CD4-positive, CD25-positive, alpha-beta regulatory T cell (primary cell): Measurements from ENCODE around the gene ZBTB45. TPM values are rescaled to one million over a fixed set of nuclear protein-coding genes. Genes with fewer than 3 reads are reported as not detected.

ENCODE experiments used
- ATAC-seq, 2 donors: fragments of 150-1000 bp; cut with Tn5 transposase; one replicate each; pipeline ENCODE4 v1.10.0; 2021; ENCODE audit warnings: low read depth in 2 of 2, moderate number of reproducible peaks in 2 of 2, moderate library complexity in 1 of 2
- DNase-seq, 3 donors: peaks; one replicate each; pipeline versions ENCODE4 v3.0.0 to v3.0.0-alpha.2; 2012 to 2022; ENCODE audit warnings: mixed read lengths in 1 of 3
- H3K27ac ChIP-seq: one replicate; pipeline ENCODE4 v1.7.0; 2013; ENCODE audit warnings: mild to moderate bottlenecking, low read length; ENCODE audit not compliant: insufficient read depth, poor library complexity, severe bottlenecking
- H3K27me3 ChIP-seq: one replicate; pipeline ENCODE4 v1.7.0; 2013; ENCODE audit warnings: low read length; ENCODE audit not compliant: control insufficient read depth, insufficient read depth
- H3K36me3 ChIP-seq: one replicate; pipeline ENCODE4 v1.7.0; 2013; ENCODE audit warnings: mild to moderate bottlenecking, low read length, moderate library complexity; ENCODE audit not compliant: control insufficient read depth, insufficient read depth
- H3K4me1 ChIP-seq: 2 replicates; pipeline ENCODE4 v1.7.0; 2013; ENCODE audit warnings: mild to moderate bottlenecking, low read length; ENCODE audit not compliant: insufficient read depth, control insufficient read depth, poor library complexity, severe bottlenecking
- H3K4me3 ChIP-seq: one replicate; pipeline ENCODE4 v1.7.0; 2013; ENCODE audit warnings: low read depth, mild to moderate bottlenecking, low read length, moderate library complexity
- H3K9me3 ChIP-seq, 2 experiments: 1 replicate in 1 of 2; 2 replicates in 1 of 2; pipeline ENCODE4 v1.7.0; 2013; ENCODE audit warnings: low read length in 2 of 2, mild to moderate bottlenecking in 1 of 2, moderate library complexity in 1 of 2; ENCODE audit not compliant: control insufficient read depth in 2 of 2
- H3K27ac Mint-ChIP-seq, 3 donors: one replicate each; pipeline ENCODE4 v1.8.0; 2020 to 2022; ENCODE audit warnings: mild to moderate bottlenecking in 3 of 3, mixed read lengths in 3 of 3, moderate library complexity in 2 of 3
- H3K27me3 Mint-ChIP-seq: one replicate; pipeline ENCODE4 v1.8.0; 2022; ENCODE audit warnings: mild to moderate bottlenecking, mixed read lengths
- H3K36me3 Mint-ChIP-seq: one replicate; pipeline ENCODE4 v1.8.0; 2020; ENCODE audit warnings: mixed read lengths
- H3K4me1 Mint-ChIP-seq, 4 donors: one replicate each; pipeline ENCODE4 v1.8.0; 2020 to 2022; ENCODE audit warnings: mixed read lengths in 4 of 4, mild to moderate bottlenecking in 1 of 4
- H3K4me3 Mint-ChIP-seq, 4 donors: one replicate each; pipeline ENCODE4 v1.8.0; 2020 to 2022; ENCODE audit warnings: mild to moderate bottlenecking in 4 of 4, mixed read lengths in 4 of 4, moderate library complexity in 3 of 4
- H3K9me3 Mint-ChIP-seq, 7 donors: one replicate each; pipeline ENCODE4 v1.8.0; 2020 to 2022; ENCODE audit warnings: mixed read lengths in 7 of 7, mild to moderate bottlenecking in 3 of 7, moderate library complexity in 2 of 7
- polyA plus RNA-seq, 4 donors: library from polyadenylated mRNA; unstranded; fragments of 300-500 nt; fragmentation: Illumina TruSeq; gene quantifications; one replicate each; pipeline ENCODE4 v1.2.3, GENCODE V29; 2021
- total RNA-seq: library from RNA; stranded (reverse); gene quantifications from one replicate; pipeline ENCODE4 v1.2.3, GENCODE V29; 2022

The ZBTB45 gene
- total RNA-seq, result 8.0 TPM
- polyA plus RNA-seq, result 1 to 10 TPM; 4.2 to 5.7 (median 4.9) TPM

DNA sequence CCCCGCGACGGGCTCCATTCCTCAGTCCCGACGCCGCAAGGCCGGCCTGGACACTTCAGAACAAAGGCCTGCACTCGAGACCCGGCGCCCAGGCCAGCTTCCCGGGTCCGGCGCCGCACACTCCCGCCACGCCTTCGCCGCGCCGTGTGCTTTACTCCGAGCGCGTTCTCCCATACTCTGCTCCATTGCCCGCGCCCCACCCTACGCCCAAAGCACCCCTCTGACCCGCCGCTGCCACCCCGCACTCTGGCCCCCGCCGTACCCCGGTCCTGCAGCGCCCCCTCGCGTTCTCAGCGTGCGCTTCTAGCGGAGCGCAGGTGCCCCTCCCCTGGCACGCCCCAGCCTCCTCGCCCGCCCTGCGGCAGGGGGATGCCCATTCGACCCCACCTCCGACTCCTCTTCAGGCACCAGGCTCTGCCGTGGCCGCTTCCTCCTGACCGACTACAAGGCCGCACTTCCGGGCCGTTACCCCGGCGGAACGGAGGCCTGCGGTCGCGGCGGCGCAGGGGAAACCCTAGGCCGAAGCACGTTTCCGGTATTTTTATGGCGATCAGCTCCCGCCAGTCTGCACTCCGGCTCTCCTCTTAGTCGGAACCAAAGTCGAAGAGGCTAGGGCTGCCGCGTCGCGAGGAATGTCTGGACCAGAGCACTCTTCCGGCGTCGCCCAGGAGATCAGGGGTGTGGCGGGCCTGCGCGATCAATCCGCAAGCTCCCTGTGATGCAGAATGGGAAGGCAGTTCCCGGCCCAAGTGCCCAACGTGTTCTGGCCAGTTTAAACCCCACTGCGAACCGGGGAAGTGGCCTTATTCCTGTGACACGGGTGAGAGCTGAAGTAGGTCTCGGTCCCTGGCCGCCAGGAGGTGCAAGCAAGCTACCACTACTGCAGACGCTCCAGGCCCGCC is at the start of gene ZBTB45:
ZBTB45 (minus strand) TSS at position 456 of the 902 bp plus-strand sequence. CDS start 2,137 bp downstream, outside the sequence.
- H3K4me3 ChIP-seq, result peak within 1 kb of the TSS; percentile 65

DNA sequence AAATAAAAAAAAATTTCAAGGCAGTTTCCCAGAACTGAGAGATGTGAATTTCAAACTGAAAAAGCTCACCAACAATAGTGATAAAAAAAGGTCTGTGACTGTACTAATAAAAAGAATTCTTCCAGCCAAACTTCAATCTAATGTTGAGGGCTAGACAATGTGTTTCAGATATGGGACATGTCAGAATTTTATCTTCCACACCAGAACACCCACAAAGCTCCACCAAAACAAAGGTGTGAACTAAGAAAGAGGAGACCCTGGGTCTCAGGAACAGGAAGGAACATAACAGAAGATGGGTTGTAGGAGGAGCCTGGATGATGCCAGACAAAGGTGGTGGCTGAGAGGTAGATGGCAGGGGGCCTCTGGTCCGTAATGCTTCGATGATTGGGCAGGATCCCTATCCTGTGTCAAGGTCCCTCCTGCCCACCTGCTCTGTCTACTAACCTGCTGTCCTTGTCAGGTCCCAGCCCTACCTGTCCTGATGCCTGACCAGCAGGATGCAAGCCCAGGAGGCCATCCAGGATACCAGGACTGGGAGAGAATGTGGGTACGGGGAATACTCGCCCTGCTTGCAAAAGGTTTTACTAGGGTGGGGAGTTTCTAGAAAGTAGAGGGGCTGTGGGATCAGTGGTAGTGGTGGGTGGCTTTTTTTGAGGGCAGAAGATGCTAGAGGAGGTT is 49.0 kb upstream of the ZBTB45 start:
- peak overlapping the region in 2 of 3 donors; percentile 71 to 76 for H3K27ac Mint-ChIP-seq

More for the DNA sequence above, at the start of gene ZBTB45:
- Histone ChIP-seq H3K9me3 (no peaks in the 10 kb centered on the region), H3K36me3 (peaks cover 4% of the 10 kb centered on the region), H3K27ac (peak within 1 kb of the TSS; percentile 87), H3K27me3 (no peaks in the 10 kb centered on the region), H3K4me1 (peaks cover 22% of the 10 kb centered on the region)
- no peaks in the 10 kb centered on the region for H3K27me3 Mint-ChIP-seq
- peak; percentile 78 to 96 (median 88) for DNase-seq
- ATAC-seq, result peak; percentile 86 to 88
- peak within 1 kb of the TSS; percentile 95 to 99 (median 97) for H3K4me3 Mint-ChIP-seq
- peaks cover 0 to 1% (median 0%) of the 10 kb centered on the region in 7 donors for H3K9me3 Mint-ChIP-seq
- H3K36me3 Mint-ChIP-seq, result no peaks in the 10 kb centered on the region
- H3K4me1 Mint-ChIP-seq, result peaks cover 7 to 48% (median 25%) of the 10 kb centered on the region in 4 donors
- peak within 1 kb of the TSS; percentile 95 to 99 (median 99) for H3K27ac Mint-ChIP-seq

DNA sequence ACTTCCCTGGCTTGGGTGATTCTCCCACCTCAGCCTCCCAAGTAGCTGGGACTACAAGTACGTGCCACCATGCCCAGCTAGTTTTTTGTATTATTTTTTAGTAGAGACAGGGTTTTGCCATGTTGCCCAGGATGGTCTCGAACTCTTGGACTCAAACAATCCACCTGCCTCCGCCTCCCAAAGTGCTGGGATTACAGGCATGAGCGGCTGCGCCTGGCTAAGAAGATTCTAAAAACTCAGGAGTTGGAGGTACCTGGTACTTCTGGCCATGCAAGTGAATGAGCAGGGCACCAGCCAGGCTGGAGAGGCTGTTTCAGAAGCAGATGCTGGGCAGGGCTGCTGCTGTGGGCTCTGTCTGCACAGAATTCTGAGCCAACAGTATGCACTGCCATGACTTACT is 47.4 kb upstream of the ZBTB45 start:
- H3K4me1 Mint-ChIP-seq, result peaks cover 0 to 25% (median 15%) of the 10 kb centered on the region in 4 donors
- peaks cover 8% of the 10 kb centered on the region for H3K36me3 Mint-ChIP-seq
- no peak overlapping the region for H3K27ac Mint-ChIP-seq
- no peaks in the 10 kb centered on the region for H3K9me3 ChIP-seq
- peaks cover 0 to 5% (median 0%) of the 10 kb centered on the region in 7 donors for H3K9me3 Mint-ChIP-seq
- H3K27me3 ChIP-seq, result no peaks in the 10 kb centered on the region
- H3K27me3 Mint-ChIP-seq, result no peaks in the 10 kb centered on the region
- H3K4me1 ChIP-seq, result peaks cover 22% of the 10 kb centered on the region
- ATAC-seq, result no peak
- no peak overlapping the region for H3K27ac ChIP-seq
- no peak overlapping the region for H3K4me3 ChIP-seq
- DNase-seq, result no peak
- no peaks in the 10 kb centered on the region for H3K36me3 ChIP-seq
- H3K4me3 Mint-ChIP-seq, result no peak overlapping the region

More for the DNA sequence above, 49.0 kb upstream of the ZBTB45 start:
- Histone ChIP-seq H3K4me3 (no peak overlapping the region), H3K27me3 (no peaks in the 10 kb centered on the region), H3K4me1 (peaks cover 13% of the 10 kb centered on the region), H3K9me3 (no peaks in the 10 kb centered on the region), H3K36me3 (no peaks in the 10 kb centered on the region), H3K27ac (no peak overlapping the region)
- DNase-seq, result peak in 1 of 3 donors; percentile 0
- Mint-ChIP-seq H3K4me3 (peak overlapping the region in 2 of 4 donors; percentile 43 to 49), H3K9me3 (peaks cover 0 to 2% (median 0%) of the 10 kb centered on the region in 7 donors), H3K36me3 (peaks cover 8% of the 10 kb centered on the region), H3K27me3 (peaks cover 8% of the 10 kb centered on the region), H3K4me1 (peaks cover 0 to 28% (median 22%) of the 10 kb centered on the region in 4 donors)
- no peak for ATAC-seq

DNA sequence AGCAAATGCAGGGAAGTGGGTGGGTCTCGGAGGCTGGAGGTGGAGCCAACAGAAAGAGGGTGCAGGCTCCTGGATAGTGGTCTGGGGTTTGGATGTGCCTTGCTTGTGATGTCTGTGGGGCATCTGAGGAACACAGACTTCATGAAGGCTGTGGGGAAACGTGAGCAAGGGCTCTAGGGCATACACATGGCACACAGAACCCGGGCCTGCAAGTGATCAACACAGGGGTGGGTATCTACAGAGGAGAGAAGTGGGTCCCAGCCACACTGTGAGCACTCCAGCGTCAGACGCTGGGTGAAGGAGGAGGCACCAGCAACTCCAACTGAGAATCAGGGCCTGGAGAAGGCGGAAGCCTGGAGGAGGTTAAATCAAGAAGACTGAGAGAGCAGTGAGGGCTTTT is 44.2 kb upstream of the ZBTB45 start:
- Mint-ChIP-seq H3K27ac (peak overlapping the region in 1 of 3 donors; percentile 64), H3K27me3 (no peaks in the 10 kb centered on the region), H3K4me1 (peaks cover 0 to 47% (median 25%) of the 10 kb centered on the region in 4 donors), H3K4me3 (peak overlapping the region; percentile 62 to 97 (median 80)), H3K9me3 (peaks cover 0 to 5% (median 0%) of the 10 kb centered on the region in 7 donors), H3K36me3 (peaks cover 11% of the 10 kb centered on the region)
- no peak for DNase-seq
- Histone ChIP-seq H3K27ac (no peak overlapping the region), H3K9me3 (no peaks in the 10 kb centered on the region), H3K4me1 (peaks cover 39% of the 10 kb centered on the region), H3K27me3 (no peaks in the 10 kb centered on the region), H3K36me3 (no peaks in the 10 kb centered on the region), H3K4me3 (no peak overlapping the region)
- ATAC-seq, result no peak

DNA sequence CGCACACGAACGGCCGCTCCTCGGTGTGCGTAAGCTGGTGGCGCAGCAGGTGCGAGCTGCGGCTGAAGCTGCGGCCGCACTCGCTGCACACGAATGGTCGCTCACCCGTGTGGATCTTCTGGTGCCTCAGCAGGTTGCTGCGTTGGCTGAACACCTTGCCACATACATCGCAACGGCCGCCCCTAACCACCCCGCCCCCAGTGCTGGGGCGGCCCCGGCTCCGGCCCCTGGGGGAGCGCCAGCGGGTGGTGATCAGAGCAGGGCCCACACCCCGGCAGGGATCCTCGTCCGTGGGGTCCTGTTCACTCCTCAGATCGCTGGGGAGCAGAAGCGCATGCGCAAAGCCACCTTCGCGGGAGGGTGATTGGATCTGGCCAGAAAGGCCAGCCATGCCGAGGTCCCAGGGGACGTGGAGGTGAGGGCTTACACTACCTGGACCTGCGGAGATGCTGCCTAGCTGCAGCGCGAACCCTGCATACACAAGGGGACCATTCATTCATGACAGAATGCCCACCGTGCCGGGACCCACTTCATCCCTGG is 43.5 kb upstream of the ZBTB45 start:
- Mint-ChIP-seq H3K27me3 (no peaks in the 10 kb centered on the region), H3K4me1 (peaks cover 0 to 47% (median 27%) of the 10 kb centered on the region in 4 donors), H3K9me3 (peaks cover 0 to 5% (median 0%) of the 10 kb centered on the region in 7 donors), H3K4me3 (peak overlapping the region; percentile 89 to 97 (median 96)), H3K27ac (peak overlapping the region in 2 of 3 donors; percentile 75 to 78), H3K36me3 (peaks cover 7% of the 10 kb centered on the region)
- ATAC-seq (no peak), DNase-seq (no peak)
- Histone ChIP-seq H3K9me3 (no peaks in the 10 kb centered on the region), H3K27me3 (no peaks in the 10 kb centered on the region), H3K4me1 (peaks cover 39% of the 10 kb centered on the region), H3K4me3 (peak overlapping the region; percentile 41), H3K27ac (no peak overlapping the region), H3K36me3 (no peaks in the 10 kb centered on the region)

DNA sequence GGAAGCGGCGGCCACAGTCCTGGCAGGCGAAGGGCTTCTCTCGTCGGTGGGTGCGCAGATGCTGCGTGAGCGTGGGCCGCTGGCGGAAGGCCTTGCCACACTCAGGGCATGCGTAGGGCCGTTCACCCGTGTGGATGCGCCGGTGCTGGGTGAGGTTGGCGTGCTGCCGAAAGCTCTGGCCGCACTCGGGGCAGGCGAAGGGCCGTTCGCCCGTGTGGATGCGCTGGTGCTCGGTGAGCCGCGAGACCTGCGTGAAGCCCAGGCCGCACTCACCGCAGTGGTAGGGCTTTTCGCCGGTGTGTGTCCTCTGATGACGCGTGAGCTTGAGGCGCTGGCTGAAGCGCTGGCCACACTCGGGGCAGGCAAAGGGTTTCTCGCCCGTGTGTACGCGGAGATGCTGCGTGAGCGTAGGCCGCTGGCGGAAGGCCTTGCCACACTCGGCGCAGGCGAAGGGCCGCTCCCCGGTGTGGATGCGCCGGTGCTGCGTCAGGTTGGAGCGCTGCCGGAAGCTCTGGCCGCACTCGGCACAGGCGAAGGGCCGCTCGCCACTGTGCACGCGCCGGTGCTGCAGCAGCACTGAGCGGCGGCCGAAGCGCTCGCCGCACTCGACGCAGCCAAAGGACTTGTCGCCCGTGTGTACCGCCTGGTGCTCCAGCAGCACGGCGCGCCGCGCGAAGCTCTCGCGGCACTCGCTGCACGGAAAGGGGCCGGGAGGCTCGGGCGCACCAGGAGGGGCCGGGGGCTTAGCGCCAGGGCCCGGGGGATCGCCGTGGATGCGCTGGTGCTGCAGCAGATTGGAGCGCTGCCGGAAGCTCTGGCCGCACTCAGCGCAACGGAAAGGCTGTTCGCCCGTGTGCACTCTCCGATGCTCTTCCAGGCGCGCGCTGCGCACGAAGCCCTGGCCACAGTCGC is 42.8 kb upstream of the ZBTB45 start:
- no peaks in the 10 kb centered on the region for H3K27me3 ChIP-seq
- Mint-ChIP-seq H3K9me3 (peaks cover 0 to 5% (median 0%) of the 10 kb centered on the region in 7 donors), H3K36me3 (peaks cover 5% of the 10 kb centered on the region), H3K27ac (peak overlapping the region in 2 of 3 donors; percentile 75 to 78), H3K27me3 (no peaks in the 10 kb centered on the region), H3K4me3 (peak overlapping the region; percentile 89 to 97 (median 96)), H3K4me1 (peaks cover 0 to 55% (median 32%) of the 10 kb centered on the region in 4 donors)
- H3K9me3 ChIP-seq, result no peaks in the 10 kb centered on the region
- no peak for ATAC-seq
- peak overlapping the region; percentile 61 for H3K27ac ChIP-seq
- no peaks in the 10 kb centered on the region for H3K36me3 ChIP-seq
- H3K4me3 ChIP-seq, result peak overlapping the region; percentile 41
- peak in 2 of 3 donors; percentile 41 to 74 for DNase-seq
- H3K4me1 ChIP-seq, result peaks cover 46% of the 10 kb centered on the region
